ENCODE results near the gene ARID1B.

The ARID1B gene

GRCh38 chr6:157021344-157021992 is 244.3 kb downstream of the ARID1B start (continued):
- TF ChIP-seq ZNF146 (tag by site-specific recombination; IDR thresholded peaks at IDR 0.05), result peak; percentile 21; the same call in 1 of the 2 replicates
- peak; percentile 90 for TF ChIP-seq ZNF660 (tag by site-specific recombination; IDR thresholded peaks at IDR 0.05)
- TF ChIP-seq TRIM28 (IDR thresholded peaks at IDR 0.05; ENCODE audit: borderline replicate concordance, low read length), result peak; percentile 91; the same call in 1 of the 2 replicates
- no peak for TF ChIP-seq ZNF155 (tag by site-specific recombination; IDR thresholded peaks at IDR 0.05)
- peak; percentile 58; the same call in 1 of the 2 replicates for TF ChIP-seq ZSCAN16 (tag by site-specific recombination; IDR thresholded peaks at IDR 0.05)
- TF ChIP-seq ZFP37 (tag by site-specific recombination; IDR thresholded peaks at IDR 0.05), result peak; percentile 18
- peak; percentile 61; the same call in 1 of the 2 replicates for TF ChIP-seq ZNF561 (tag by site-specific recombination; IDR thresholded peaks at IDR 0.05; ENCODE audit: borderline replicate concordance)
- 0 out of 2 replicates have a peak, but pooled peaks have one; percentile 14 for TF ChIP-seq BCL11B (tag by site-specific recombination; IDR thresholded peaks at IDR 0.05; ENCODE audit: low read depth)
- TF ChIP-seq HOXC10 (CRISPR knock-in tag; IDR thresholded peaks at IDR 0.05), result peak; percentile 84; the same call in 1 of the 2 replicates
- TF ChIP-seq WT1 (tag by site-specific recombination; IDR thresholded peaks at IDR 0.05), result peak; percentile 42; the same call in 1 of the 2 replicates
- TF ChIP-seq, protein P1, sequence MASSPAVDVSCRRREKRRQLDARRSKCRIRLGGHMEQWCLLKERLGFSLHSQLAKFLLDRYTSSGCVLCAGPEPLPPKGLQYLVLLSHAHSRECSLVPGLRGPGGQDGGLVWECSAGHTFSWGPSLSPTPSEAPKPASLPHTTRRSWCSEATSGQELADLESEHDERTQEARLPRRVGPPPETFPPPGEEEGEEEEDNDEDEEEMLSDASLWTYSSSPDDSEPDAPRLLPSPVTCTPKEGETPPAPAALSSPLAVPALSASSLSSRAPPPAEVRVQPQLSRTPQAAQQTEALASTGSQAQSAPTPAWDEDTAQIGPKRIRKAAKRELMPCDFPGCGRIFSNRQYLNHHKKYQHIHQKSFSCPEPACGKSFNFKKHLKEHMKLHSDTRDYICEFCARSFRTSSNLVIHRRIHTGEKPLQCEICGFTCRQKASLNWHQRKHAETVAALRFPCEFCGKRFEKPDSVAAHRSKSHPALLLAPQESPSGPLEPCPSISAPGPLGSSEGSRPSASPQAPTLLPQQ (tag by site-specific recombination; IDR thresholded peaks at IDR 0.05), result peak; percentile 83
- TF ChIP-seq ZNF600 (tag by site-specific recombination; IDR thresholded peaks at IDR 0.05), result peak; percentile 66; the same call in 1 of the 2 replicates
- 0 out of 2 replicates have a peak, but pooled peaks have one; percentile 14 for TF ChIP-seq ZNF223 (tag by site-specific recombination; IDR thresholded peaks at IDR 0.05)
- TF ChIP-seq ZNF48 (tag by site-specific recombination; IDR thresholded peaks at IDR 0.05), result no peak
- no peak for TF ChIP-seq ZSCAN23 (tag by site-specific recombination; IDR thresholded peaks at IDR 0.05)
- peak; percentile 92; the same call in 1 of the 2 replicates for TF ChIP-seq ZBTB20 (tag by site-specific recombination; IDR thresholded peaks at IDR 0.05)
- TF ChIP-seq, protein P2, sequence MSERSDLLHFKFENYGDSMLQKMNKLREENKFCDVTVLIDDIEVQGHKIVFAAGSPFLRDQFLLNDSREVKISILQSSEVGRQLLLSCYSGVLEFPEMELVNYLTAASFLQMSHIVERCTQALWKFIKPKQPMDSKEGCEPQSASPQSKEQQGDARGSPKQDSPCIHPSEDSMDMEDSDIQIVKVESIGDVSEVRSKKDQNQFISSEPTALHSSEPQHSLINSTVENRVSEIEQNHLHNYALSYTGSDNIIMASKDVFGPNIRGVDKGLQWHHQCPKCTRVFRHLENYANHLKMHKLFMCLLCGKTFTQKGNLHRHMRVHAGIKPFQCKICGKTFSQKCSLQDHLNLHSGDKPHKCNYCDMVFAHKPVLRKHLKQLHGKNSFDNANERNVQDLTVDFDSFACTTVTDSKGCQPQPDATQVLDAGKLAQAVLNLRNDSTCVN (tag by site-specific recombination; optimal IDR thresholded peaks at IDR 0.05), result peak; percentile 96
- peak; percentile 94 for TF ChIP-seq ZBTB8A (tag by site-specific recombination; IDR thresholded peaks at IDR 0.05)
- TF ChIP-seq ZNF423 (tag by site-specific recombination; IDR thresholded peaks at IDR 0.05), result no peak
- TF ChIP-seq, protein P3, sequence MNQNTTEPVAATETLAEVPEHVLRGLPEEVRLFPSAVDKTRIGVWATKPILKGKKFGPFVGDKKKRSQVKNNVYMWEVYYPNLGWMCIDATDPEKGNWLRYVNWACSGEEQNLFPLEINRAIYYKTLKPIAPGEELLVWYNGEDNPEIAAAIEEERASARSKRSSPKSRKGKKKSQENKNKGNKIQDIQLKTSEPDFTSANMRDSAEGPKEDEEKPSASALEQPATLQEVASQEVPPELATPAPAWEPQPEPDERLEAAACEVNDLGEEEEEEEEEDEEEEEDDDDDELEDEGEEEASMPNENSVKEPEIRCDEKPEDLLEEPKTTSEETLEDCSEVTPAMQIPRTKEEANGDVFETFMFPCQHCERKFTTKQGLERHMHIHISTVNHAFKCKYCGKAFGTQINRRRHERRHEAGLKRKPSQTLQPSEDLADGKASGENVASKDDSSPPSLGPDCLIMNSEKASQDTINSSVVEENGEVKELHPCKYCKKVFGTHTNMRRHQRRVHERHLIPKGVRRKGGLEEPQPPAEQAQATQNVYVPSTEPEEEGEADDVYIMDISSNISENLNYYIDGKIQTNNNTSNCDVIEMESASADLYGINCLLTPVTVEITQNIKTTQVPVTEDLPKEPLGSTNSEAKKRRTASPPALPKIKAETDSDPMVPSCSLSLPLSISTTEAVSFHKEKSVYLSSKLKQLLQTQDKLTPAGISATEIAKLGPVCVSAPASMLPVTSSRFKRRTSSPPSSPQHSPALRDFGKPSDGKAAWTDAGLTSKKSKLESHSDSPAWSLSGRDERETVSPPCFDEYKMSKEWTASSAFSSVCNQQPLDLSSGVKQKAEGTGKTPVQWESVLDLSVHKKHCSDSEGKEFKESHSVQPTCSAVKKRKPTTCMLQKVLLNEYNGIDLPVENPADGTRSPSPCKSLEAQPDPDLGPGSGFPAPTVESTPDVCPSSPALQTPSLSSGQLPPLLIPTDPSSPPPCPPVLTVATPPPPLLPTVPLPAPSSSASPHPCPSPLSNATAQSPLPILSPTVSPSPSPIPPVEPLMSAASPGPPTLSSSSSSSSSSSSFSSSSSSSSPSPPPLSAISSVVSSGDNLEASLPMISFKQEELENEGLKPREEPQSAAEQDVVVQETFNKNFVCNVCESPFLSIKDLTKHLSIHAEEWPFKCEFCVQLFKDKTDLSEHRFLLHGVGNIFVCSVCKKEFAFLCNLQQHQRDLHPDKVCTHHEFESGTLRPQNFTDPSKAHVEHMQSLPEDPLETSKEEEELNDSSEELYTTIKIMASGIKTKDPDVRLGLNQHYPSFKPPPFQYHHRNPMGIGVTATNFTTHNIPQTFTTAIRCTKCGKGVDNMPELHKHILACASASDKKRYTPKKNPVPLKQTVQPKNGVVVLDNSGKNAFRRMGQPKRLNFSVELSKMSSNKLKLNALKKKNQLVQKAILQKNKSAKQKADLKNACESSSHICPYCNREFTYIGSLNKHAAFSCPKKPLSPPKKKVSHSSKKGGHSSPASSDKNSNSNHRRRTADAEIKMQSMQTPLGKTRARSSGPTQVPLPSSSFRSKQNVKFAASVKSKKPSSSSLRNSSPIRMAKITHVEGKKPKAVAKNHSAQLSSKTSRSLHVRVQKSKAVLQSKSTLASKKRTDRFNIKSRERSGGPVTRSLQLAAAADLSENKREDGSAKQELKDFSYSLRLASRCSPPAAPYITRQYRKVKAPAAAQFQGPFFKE (tag by site-specific recombination; IDR thresholded peaks at IDR 0.05; ENCODE audit: borderline replicate concordance), result no peak
- TF ChIP-seq ZNF768 (tag by site-specific recombination; IDR thresholded peaks at IDR 0.05), result 0 out of 2 replicates have a peak, but pooled peaks have one; percentile 7
- peak; percentile 71 for TF ChIP-seq ZBTB17 (tag by site-specific recombination; IDR thresholded peaks at IDR 0.05)
- TF ChIP-seq MYNN (tag by site-specific recombination; IDR thresholded peaks at IDR 0.05; ENCODE audit: borderline replicate concordance), result 0 out of 2 replicates have a peak, but pooled peaks have one; percentile 38
- TF ChIP-seq ELK4 (IDR thresholded peaks at IDR 0.05; ENCODE audit: borderline replicate concordance, low read depth, low read length), result no peak; the same call in 1 of the 2 replicates
- TF ChIP-seq PRDM10 (tag by site-specific recombination; IDR thresholded peaks at IDR 0.05), result peak; percentile 60; the same call in 1 of the 2 replicates
- TF ChIP-seq ZNF843 (tag by site-specific recombination; IDR thresholded peaks at IDR 0.05), result peak; percentile 59
- TF ChIP-seq ZBTB1 (tag by site-specific recombination; IDR thresholded peaks at IDR 0.05), result peak; percentile 91

Measured in HEK293 (cell line).